Myocyte (in vitro differentiated cells): ENCODE data around the gene METTL24. TPM values are rescaled to one million over a fixed set of nuclear protein-coding genes. Genes with fewer than 3 reads are reported as not detected.
"Not testable (repeated sequence)": the region's sequence is repeated elsewhere in the genome, so short reads cannot be mapped to it uniquely, and the experiment has no call there.

ENCODE experiments used
- DNase-seq: peaks from one replicate; pipeline ENCODE4 v3.0.0-alpha.2; 2012; ENCODE audit warnings: low read depth
- total RNA-seq: library from RNA; depleted of rRNA; stranded (reverse); fragments of >200 nt; gene quantifications from 2 replicates; pipeline ENCODE4 v1.2.3, GENCODE V29; 2014

The METTL24 gene
- total RNA-seq, 1 donor from 2014 or later, result not detected

DNA sequence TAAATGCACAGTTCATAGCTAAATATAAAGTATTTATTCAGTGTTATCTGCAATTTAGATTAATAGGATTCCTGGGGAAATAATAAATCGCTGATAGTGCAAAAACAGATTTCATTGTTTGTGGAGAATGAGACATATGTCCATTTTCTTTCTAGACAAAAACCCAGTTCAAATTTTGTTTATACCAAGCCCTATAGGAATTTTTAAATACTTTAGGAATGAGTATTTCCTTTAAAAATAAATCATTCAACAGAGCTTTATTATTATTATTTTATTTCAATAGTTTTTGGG lies 86.5 kb downstream of the METTL24 start:
- no peak for DNase-seq

DNA sequence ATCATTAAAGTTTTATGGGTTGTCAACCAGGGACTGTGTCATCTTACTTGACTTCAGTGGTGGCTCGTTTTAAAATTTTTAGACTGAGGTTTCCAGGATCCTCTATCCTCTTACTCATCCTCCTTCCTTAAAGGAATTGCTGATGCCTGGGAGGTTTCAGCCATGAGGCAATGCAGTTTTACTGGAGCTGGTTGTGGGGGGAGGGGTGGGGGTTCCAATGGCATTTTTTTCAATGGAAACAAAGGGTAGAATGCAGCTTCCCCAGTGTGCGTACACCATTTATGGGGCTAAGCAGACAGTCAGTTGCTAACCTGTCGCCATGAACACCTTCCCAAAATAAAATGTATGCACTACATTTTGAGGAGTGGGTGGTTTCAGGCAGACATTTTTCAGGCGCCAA lies 88.0 kb downstream of the METTL24 start:
- DNase-seq, result no peak

DNA sequence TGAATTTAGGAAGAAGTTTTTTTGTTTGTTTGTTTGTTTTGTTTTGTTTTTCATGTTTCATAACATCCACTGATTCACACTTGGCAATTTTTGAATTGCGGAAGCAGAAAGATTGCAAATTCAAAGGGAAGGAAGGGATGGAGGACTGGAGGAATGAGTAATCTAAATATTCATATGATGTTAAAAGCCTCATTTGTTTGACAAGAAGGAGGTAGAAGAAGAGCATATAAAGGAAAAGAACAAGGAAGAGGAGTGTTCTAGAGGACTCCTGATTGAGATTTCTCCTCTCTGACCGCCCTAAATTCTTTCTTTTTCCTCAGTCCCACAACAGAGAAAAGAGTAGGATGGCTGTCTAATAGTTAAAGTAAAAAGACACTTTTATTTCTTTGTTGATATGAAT lies 88.5 kb downstream of the METTL24 start:
- DNase-seq, result no peak

DNA sequence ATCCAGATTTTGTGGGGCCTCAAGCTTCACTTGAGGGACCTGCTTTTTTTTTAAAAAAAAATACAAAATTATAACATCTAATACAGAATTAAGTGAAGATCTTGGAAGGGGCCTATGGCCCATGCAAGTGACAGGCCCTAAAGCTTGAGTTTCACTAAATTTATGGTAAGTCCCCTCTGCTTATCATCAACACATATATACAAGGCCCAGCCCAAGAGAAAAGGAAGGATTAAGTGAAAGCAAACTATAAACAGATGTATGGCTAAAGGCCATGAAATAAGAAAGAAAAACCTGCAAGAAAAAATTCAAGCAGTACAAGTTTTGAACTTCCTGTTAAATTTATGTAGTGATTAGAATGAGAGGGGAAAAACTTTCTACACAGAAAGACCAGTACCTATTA lies 91.2 kb downstream of the METTL24 start:
- DNase-seq, result no peak

DNA sequence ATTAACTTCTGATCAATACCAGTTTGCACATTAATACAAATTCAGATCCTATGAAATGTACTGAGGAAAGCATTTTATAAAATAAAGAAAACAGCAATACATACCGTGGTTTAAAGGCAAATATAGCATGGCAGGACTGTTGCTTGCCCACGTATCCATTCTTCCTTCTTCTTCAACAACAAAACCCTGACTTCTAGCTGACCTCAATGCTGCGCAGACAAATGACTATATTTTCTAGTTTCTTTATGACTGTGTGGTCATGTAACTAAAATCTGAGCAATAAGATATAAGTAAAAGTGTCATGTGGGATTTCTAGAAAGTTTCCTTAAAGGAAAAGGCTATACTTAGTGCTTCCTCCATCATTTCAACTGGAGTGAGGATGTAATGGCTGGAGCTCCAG lies 92.9 kb downstream of the METTL24 start:
- DNase-seq, result no peak

DNA sequence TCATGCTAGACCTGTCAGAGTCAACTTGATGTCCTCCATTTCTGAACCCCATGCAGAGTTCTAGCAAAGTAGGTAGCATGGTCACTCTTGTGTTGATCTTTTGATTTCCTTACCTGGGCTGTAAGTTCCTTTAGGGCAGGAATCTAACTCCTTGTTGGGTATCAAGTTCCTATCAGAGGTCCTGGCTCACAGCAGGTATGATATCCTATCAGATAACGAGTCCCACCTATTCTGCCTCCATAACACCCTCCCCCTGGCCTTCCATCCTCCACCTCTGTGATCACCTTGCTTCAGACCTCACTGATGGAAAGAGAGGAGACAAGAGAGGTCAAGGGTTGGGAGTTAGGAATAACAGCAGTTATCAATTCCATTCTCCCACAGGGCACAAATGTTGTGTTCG lies 101.8 kb downstream of the METTL24 start:
- DNase-seq, result no peak

DNA sequence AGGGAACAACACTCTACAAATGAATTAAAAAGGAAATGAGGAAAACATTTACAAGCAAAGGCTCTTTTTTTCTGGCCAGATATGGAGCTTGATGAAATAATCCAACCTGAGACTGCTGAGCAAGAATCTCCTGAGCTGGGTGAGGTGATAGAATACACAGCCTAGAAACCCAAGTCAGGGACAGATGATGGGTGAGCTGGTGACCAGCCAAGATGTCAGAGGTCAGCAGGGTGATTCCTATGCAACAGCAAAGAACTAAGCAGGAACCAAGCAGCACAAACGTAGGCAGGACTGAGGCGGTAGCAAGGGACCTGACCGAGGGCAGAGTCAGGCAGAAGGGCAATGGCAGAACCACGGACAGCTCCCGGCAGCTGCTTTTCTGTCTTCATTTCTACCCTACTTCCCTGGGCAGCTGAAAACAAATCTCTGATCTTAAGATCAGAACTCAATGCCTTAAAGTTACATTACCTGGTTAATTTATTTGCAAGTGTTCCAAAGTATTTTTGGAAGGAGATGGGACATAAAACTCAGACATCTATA lies 102.9 kb downstream of the METTL24 start:
- DNase-seq, result peak; percentile 63

DNA sequence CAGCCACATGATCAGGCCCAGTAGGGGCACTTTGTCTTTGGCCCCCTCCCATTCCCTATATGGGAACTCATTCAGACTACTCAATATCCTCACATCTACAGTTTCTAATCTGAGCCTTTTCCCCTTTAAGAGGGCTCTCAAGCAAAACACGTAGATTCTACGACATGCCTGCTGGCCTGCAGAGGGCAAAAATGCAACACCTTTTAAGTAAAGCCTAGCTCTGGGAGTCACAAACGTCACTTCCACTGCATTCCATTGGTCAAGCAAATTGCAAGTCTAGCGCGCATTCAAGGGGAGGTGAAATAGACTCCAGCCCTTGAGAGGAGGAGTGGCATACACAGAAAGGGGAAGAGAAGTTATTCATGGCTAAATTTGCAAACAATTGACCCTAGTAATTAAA lies 107.3 kb downstream of the METTL24 start:
- DNase-seq, result no peak

DNA sequence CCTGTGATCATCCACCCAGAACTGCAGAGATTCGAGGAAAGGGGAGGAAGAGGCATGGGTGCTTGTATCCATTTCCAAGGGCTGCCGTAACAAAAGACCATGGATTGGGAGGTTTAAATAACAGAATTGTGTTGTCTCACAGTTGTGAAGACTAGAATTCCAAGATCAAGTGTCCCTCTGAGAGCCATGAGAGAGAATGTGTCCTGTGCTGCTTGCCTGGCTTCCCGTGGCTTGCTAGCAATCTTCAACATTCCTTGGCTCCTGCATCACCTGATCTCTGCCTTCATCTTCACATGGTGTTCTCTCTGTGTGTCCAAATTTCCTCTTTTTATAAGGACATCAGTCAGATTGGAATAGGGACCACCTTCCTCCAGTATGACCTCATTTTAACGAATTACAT lies 108.1 kb downstream of the METTL24 start:
- no peak for DNase-seq

DNA sequence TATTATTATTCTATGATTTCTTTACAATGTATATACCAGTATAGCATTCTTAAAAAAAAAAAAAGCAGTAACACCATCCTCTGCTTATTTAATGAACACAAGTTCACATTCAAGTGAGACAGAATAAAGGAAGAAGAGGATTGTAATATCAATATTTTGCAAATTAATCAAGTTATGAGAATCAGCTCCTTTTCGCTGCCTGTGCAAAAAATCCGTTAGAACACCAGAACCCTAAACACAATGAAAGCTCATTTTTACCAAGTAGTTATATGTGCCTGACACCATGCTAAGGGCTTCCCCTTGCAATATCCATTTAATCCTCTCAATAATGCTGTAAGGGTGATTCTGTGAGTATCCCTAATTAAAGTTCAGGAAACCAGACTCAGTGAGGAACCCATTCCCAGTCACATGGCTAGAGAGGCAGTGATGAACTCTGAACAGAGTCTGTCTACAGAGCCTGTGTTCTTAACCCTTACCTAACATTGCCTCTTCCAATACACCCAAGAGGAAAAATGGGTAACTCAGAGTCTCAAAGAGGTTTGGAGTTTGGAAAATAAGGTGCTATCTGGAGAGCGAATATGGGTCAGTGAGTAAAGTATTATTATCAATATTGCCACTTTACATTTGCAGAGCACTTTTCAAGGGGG lies 111.1 kb downstream of the METTL24 start:
- no peak for DNase-seq

DNA sequence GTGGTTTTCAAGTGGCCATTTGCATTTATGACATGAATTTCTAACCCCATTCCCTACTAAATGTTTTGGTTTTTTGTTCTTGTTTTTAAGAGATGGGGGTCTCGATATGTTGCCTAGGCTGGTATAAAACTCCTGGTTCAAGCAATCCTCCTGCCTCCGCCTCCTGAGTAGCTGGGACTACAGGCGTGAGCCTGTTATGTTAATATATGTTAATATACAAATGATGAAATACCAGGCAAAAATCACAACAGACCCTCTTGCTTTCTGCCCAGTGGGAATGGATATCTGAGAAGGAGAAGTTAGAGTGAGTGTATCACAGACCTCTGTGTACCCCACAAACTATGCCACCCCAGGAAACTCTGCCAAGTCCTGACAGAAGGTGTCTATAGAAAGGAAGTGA lies 111.8 kb downstream of the METTL24 start:
- no peak for DNase-seq

DNA sequence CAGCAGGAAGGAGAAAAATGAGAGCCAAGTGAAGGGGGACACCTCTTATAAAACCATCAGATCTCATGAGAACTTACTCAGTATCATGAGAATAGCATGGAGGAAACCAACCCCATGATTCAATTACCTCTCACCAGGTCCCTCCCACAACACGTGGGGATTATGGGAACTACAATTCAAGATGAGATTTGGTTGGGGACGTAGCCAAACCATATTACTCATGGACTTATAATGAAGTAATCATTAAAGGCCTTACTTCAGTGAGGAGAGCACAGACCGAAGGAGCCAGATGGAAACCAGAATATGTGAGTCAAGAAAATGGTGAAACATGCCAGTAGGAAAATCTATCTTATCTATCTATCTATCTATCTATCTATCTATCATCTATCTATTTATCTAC lies 113.5 kb downstream of the METTL24 start:
- DNase-seq, result not testable (repeated sequence)

DNA sequence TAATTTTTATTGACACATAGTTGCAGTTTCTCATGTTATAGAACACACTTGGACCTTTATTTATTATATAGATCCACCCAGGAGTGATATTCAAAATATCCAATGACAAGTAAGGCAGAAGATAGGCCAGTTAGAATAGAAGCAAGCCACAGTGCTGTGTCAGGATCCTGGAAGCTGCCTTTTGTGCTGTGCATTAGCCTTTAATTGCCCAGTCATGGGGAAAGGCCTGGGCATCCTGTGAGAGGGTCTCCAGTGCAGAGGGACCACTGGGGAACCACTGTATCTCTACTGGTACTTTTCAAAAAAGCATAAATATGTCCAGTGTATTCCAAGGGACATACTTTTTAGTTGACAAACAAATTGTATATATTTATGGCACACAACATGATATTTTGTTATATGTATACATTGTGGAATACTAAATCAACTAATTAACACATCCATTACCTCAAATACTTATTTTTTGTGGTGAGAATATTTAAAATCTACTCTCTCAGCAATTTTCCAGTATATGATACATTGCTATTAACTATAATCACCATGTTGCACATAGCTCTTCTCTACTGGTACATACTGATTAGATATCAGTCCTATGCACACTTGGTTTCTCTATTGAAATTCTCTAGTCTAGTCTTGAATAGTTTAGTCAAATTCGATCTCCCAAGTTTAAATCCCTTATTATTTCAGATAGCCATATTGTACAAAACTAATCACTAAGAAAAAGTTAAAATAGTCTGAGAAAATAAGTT lies 118.4 kb downstream of the METTL24 start:
- no peak for DNase-seq

DNA sequence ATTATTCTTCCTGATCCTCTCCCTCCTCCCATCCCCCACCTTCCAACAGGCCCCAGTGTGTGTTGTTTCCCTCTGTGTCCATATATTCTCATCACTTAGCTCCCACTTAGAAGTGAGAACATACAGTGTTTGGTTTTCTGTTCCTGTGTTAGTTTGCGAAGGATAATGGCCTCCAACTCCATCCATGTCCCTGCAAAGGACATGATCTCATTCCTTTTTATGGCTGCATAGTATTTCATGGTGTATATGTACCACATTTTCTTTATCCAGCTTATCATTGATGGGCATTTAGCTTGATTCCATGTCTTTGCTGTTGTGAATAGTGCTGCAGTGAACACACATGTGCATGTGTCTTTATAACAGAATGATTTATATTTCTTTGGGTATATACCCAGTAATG lies 122.1 kb downstream of the METTL24 start:
- DNase-seq, result not testable (repeated sequence)

DNA sequence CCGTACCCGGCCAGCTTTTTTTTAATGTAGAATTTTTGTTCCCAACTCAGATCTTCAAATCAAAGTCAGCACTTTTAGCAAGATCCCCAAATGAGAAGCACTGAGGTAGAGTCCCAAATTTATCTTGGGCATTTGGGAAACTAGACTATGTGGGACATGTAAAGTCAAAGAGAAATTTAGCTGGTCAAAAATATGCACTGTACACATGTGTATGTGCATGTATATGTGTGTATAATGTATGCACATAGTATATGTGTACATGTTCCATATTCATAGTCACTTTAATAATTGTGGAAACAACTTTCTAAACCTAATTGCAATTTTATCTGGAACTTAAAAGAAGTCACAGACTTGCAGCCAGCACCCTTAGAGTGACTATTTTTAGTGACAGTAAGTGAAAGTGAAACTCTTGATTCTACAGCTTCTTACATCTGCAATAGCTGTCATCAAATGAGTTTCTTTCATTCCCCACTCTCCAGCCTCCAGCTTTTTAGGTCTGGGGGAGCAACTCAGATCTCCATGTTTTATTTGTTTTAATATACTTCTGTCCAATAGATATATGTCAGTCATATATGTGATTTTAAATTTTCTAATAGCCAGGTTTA lies 124.3 kb downstream of the METTL24 start:
- DNase-seq, result peak; percentile 26

DNA sequence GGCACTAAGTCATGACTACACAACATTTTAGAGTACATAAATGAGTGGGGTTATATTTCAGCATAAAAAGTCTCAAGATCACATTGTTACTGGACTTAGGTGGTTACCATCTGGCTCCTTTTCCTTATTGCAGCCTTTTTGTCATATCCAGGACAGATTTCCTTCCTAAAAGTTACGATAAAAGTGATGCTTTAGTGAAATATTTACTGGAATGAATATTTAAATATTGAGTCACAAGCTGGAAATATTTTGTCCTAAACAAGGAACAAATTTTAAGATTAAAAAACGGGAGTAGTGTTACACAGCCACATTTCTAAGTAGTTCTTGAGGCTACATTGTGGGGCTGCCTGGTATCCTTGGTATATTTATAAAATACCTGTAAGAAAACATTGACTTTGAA lies 125.7 kb downstream of the METTL24 start:
- DNase-seq, result peak; percentile 6

DNA sequence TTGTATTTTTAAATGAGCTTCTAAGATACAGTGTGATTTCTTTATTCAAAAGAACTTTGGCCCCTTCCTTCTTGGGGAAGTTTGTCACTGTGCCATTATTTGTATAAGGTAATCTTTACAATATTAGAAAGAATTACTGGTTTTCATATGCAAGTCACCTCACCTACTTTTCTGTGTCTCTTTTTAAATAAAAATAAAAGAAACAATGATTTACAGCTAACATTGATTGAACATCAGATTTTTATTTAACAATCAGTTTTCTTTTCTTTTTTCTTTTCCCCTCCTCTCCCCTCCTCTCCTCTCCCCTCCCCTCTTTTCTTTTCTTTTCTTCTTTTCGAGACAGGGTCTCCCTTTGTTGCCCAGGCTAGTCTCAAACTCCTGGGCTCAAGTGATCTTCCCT lies 131.9 kb downstream of the METTL24 start:
- DNase-seq, result no peak

DNA sequence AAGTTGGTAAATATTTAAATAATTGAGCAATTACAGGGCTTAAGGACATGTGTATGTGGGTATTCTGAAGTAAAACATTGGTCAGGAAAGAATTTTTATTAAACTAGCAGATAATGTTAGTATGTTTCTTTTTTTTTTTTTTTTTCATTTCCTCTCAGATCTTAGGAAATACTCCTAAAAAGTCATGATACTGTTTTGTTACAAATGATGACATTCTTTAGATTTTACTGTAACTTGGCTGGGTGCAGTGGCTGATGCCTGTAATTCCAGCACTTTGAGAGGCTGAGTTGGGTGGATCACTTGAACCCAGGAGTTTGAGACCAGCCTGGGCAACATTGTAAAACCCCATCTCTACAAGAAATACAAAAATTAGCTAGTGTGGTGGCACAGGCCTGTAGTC lies 136.4 kb downstream of the METTL24 start:
- no peak for DNase-seq

DNA sequence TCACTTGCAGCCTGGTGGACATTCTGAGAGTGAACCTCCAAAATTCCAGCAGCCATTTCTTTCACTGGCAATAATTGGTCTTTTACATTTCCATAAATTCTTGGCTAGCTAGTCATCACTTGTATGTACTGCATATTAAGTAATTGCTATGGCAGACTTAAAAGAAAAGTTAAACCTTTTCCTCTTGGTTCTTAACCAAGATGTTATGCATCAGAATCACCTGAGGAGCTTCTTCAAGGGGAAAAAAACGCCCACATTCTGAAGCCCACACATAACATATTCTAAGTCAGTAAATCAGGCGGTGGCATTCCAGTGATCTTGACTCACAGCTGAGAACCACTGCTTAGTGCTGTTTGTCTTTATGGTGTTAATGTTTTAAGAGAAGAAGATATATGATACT lies 140.9 kb downstream of the METTL24 start:
- DNase-seq, result no peak

DNA sequence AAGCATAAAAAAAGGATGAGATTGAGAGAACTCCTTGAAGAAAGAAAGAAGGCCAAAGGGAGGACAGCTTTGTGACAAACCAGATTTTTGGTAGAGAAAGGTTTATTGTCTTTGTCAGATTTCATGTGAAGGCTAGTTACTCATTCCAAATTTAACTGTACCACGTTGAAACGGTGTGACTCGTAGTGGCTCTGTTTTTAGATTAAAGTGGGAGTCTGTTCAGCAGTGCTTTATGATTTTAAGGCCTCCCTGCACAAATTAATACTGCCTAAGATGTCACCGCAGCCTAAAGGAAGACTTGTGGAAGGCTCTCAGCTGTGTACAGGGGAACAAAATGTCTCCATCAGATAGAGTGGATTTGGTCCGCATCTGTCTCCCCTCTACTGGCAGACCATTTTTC lies 142.0 kb downstream of the METTL24 start:
- no peak for DNase-seq

DNA sequence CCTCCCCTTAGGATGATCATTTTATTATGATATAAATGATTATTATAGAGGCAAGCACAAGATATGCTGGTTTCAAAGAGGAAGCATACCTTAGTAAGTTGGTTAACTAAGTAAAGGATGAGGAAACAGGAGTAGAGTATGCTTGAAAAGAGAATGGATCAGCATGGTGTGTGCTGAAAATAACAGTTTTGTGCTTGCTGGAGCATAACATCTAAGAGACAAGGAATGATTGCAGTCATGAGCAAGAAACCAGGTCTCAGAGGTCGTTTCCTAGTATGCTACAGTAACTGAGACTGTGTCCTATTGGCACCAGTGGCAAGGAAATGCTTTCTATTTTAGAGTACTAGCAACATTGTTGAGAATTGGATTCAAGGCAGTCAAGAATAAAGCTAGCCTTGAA lies 143.8 kb downstream of the METTL24 start:
- no peak for DNase-seq

DNA sequence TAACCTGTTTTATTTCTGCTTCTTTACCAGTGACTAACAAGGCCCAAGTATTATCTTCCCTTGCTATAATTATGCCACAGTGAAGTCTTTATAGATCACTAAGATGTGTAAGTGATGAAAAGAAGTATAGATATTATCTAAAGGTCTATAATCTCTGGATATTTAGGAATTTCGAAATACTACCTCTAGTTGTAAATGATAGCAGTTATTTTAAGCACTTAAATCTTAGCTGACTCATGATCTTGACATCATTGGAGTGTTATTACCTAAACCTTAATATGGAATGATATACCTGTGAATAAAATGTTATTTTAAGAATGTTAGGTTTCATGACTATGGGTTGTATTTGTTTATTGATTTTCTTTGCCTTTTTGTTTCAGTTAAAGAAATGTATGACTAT lies 146.4 kb downstream of the METTL24 start:
- no peak for DNase-seq

DNA sequence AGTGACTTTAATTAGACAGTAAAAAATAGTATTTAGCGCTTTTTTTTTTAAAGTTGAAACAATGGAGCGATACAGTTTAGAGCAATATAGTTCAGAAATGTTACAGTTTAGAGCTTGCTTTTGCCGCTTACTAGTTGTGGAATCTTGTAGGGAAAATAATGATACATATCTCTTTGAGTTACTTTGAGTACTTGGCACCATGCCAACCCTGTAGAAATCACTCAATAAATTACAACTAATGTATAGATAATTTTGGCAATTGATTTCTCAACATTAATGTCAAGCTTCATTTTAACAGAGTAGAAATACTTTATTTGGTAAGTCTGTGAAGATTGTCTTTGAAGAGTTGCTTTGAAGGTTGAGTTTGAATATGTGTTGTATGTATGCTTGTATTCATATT lies 150.5 kb downstream of the METTL24 start:
- no peak for DNase-seq
